Ovary (tissue), 3 donors: ENCODE data around the gene ECSIT.

ENCODE experiments used
- EP300 ChIP-seq: sonication (generic); formaldehyde crosslinking; IDR thresholded peaks from one replicate; pipeline ENCODE4 v1.6.1; 2017; ENCODE audit warnings: antibody characterized with exemption
- POLR2A ChIP-seq: fragments of 450-650 bp; IDR thresholded peaks from one replicate; pipeline ENCODE4 v1.6.1; 2017; ENCODE audit warnings: antibody characterized with exemption, mild to moderate bottlenecking, moderate library complexity
- TF ChIP-seq, protein P1 (sequence below), 3 donors: fragments of 450-650 bp in 2 of 3; fragments of 200-600 bp in 1 of 3; IDR thresholded peaks; one replicate each; pipeline versions ENCODE4 v1.5.1 to v1.8.0; 2016 to 2022; ENCODE audit warnings: antibody characterized with exemption in 3 of 3, mild to moderate bottlenecking in 1 of 3
- donor health status: DM: no; HTN: no; CAD: no.

DNA sequence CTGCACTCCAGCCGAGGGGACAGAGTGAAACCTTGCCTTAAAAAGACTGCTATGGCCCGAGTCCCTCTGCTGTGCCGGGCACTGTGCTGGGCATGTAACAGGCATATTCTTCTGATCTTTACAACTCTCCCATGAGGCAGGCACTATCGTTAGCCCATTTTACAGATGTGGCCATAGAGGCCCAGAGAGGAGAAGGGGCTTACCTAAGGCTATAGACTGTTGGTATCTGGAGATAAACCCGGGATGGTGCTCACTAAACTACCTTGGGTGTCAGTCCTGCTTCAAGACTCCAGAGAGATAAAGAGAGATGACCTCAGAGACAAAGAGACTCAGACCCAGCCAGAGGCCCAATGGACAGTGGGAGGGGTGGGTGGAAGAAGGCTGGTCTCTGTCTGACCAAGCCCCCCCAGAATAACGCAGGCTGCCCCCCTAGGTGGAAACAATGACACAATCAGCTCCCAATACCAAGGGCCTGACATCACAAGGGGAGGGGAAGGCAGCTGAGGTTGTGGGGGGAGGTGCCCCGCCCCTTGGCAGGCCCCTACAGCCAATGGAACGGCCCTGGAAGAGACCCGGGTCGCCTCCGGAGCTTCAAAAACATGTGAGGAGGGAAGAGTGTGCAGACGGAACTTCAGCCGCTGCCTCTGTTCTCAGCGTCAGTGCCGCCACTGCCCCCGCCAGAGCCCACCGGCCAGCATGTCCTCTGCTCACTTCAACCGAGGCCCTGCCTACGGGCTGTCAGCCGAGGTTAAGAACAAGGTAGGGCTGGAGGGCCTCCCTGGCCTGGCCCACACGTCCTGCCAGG lies 9.5 kb upstream of the ECSIT start, which contains the start of gene CNN1:
- TF ChIP-seq, protein P1, sequence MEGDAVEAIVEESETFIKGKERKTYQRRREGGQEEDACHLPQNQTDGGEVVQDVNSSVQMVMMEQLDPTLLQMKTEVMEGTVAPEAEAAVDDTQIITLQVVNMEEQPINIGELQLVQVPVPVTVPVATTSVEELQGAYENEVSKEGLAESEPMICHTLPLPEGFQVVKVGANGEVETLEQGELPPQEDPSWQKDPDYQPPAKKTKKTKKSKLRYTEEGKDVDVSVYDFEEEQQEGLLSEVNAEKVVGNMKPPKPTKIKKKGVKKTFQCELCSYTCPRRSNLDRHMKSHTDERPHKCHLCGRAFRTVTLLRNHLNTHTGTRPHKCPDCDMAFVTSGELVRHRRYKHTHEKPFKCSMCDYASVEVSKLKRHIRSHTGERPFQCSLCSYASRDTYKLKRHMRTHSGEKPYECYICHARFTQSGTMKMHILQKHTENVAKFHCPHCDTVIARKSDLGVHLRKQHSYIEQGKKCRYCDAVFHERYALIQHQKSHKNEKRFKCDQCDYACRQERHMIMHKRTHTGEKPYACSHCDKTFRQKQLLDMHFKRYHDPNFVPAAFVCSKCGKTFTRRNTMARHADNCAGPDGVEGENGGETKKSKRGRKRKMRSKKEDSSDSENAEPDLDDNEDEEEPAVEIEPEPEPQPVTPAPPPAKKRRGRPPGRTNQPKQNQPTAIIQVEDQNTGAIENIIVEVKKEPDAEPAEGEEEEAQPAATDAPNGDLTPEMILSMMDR (IDR thresholded peaks at IDR 0.05) = no peak
- TF ChIP-seq POLR2A = peak; percentile 88
- TF ChIP-seq EP300 = peak; percentile 74
